Right lobe of liver (tissue), 6 donors: ENCODE measurements around the gene LZTFL1. TPM values are rescaled to one million over a fixed set of nuclear protein-coding genes. Genes with fewer than 3 reads are reported as not detected.
"Not testable (repeated sequence)": the region's sequence is repeated elsewhere in the genome, so short reads cannot be mapped to it uniquely, and the experiment has no call there.

ENCODE experiments used
- ATAC-seq, 4 donors: fragments of 200-7000 bp; cut with Tn5 transposase; one replicate each; pipeline ENCODE4 v1.9.1; 2020; ENCODE audit warnings: mild to moderate bottlenecking in 4 of 4, moderate library complexity in 4 of 4
- DNase-seq, 3 donors: peaks; one replicate each; pipeline ENCODE4 v3.0.0-alpha.2; 2020
- H3K27ac ChIP-seq, 3 donors: fragments of 200-600 bp; one replicate each; pipeline ENCODE4 v1.8.0; 2022
- H3K27me3 ChIP-seq, 2 donors: fragments of 200-600 bp; one replicate each; pipeline ENCODE4 v1.8.0; 2022
- H3K36me3 ChIP-seq, 4 donors: fragments of 200-600 bp; sonication (generic) in 1 of 4; one replicate each; pipeline versions ENCODE4 v1.5.1 to v1.8.0; 2017 to 2022; ENCODE audit warnings: control low read depth in 1 of 4
- H3K4me1 ChIP-seq, 4 donors: fragments of 200-600 bp; sonication (generic) in 1 of 4; one replicate each; pipeline versions ENCODE4 v1.5.1 to v1.8.0; 2017 to 2022; ENCODE audit warnings: control low read depth in 1 of 4
- H3K4me3 ChIP-seq, 3 donors: fragments of 200-600 bp; one replicate each; pipeline ENCODE4 v1.8.0; 2022
- H3K9me3 ChIP-seq, 4 donors: fragments of 200-600 bp; sonication (generic) in 1 of 4; one replicate each; pipeline versions ENCODE4 v1.5.1 to v1.8.0; 2017 to 2022; ENCODE audit warnings: control low read depth in 1 of 4
- CTCF ChIP-seq, 4 donors: fragments of 200-600 bp in 3 of 4; fragments of 450-650 bp in 1 of 4; IDR thresholded peaks; one replicate each; pipeline versions ENCODE4 v1.5.1 to v1.8.0; 2016 to 2022; ENCODE audit warnings: antibody characterized with exemption in 4 of 4, mild to moderate bottlenecking in 2 of 4
- POLR2A ChIP-seq: fragments of 450-650 bp; IDR thresholded peaks from one replicate; pipeline ENCODE4 v1.6.1; 2017; ENCODE audit warnings: antibody characterized with exemption, mild to moderate bottlenecking
- WGBS: methylation state at CpG from one replicate; pipeline ENCODE4 v1.1.6; 2018; ENCODE audit warnings: low coverage, low lambda C conversion rate; ENCODE audit not compliant: insufficient coverage; ENCODE audit errors: missing lambda C conversion rate; 5-methylcytosine and 5-hydroxymethylcytosine counted together
- intact Hi-C, 2 donors: fragments of 100-400 bp; cut with DNase I; formaldehyde crosslinking; loops; one replicate each; pipeline versions ENCODE4 v1.11.2 to v1.14.1; 2022
- total RNA-seq, 6 experiments: library from RNA; depleted of rRNA in 2 of 6; stranded (reverse); fragments of >200 nt in 2 of 6; fragmentation: NEBNext Ultra II Directional in 3 of 6; extraction: Animal tissue kit (Norgen Biotek cat#: 25700) in 3 of 6; gene quantifications; one replicate each; pipeline versions ENCODE4 v1.1.0 to v1.2.4, GENCODE V29; 2016 to 2023
- donor health status: DM: no; HTN: yes; CAD: no.
- donor health status: DM: no; HTN: no; CAD: no.
- donor health status: DM: no; HTN: no; CAD: no.
- donor health status: DM: no; HTN: yes; CAD: no.
- donor health status: DM: no; HTN: yes; CAD: no.

LZTFL1 gene
- total RNA-seq, 6 experiments from 2014 or later, result 2.6 to 12.8 (median 6.0) TPM

- Histone ChIP-seq H3K4me1 (peaks cover 0 to 35% (median 13%) of the 10 kb centered on the region in 4 donors), H3K4me3 (no peak overlapping the region), H3K36me3 (no peaks in the 10 kb centered on the region), H3K27ac (peak overlapping the region in 1 of 3 donors; percentile 11), H3K9me3 (no peaks in the 10 kb centered on the region), H3K27me3 (no peaks in the 10 kb centered on the region)
- DNase-seq (no peak), ATAC-seq (no peak)
- intact Hi-C loops, result no loop called here
- TF ChIP-seq CTCF (IDR thresholded peaks at IDR 0.05) (no peak), POLR2A (no peak)
- WGBS, result 79% methylated on average over 4 of the region's 4 CpGs
These were observed 18.6 kb upstream of the LZTFL1 start for GRCh38 chr3:45860481-45860880.

- Histone ChIP-seq H3K4me3 (no peak overlapping the region), H3K9me3 (no peaks in the 10 kb centered on the region), H3K27me3 (no peaks in the 10 kb centered on the region), H3K36me3 (no peaks in the 10 kb centered on the region), H3K27ac (no peak overlapping the region), H3K4me1 (peaks cover 0 to 35% (median 13%) of the 10 kb centered on the region in 4 donors)
- TF ChIP-seq CTCF (IDR thresholded peaks at IDR 0.05) (no peak), POLR2A (no peak)
- intact Hi-C loops, result no loop called here
- 54% methylated on average over 6 of the region's 7 CpGs for WGBS
- ATAC-seq, result peak in 3 of 4 donors; percentile 42 to 48 (median 45)
- no peak for DNase-seq
These were observed 17.1 kb upstream of the LZTFL1 start for GRCh38 chr3:45858809-45859543.

GRCh38 chr3:45857024-45857423 lies 15.1 kb upstream of the LZTFL1 start:
- H3K4me1 ChIP-seq, result peaks cover 0 to 35% (median 13%) of the 10 kb centered on the region in 4 donors
- H3K27me3 ChIP-seq, intact Hi-C loops, DNase-seq, H3K27ac ChIP-seq, ATAC-seq, H3K36me3 ChIP-seq, H3K9me3 ChIP-seq, H3K4me3 ChIP-seq: not testable (repeated sequence)
- WGBS, result 83% methylated on average over 2 of the region's 2 CpGs

- H3K9me3 ChIP-seq, DNase-seq, ATAC-seq, H3K27ac ChIP-seq, intact Hi-C loops, H3K36me3 ChIP-seq, H3K4me3 ChIP-seq, H3K27me3 ChIP-seq: not testable (repeated sequence)
- peaks cover 0 to 28% (median 13%) of the 10 kb centered on the region in 4 donors for H3K4me1 ChIP-seq
- WGBS, result 83% methylated on average over 1 of the region's 1 CpG
These were observed 14.4 kb upstream of the LZTFL1 start for GRCh38 chr3:45856323-45856722.

- H3K27ac ChIP-seq, result no peak overlapping the region
- H3K27me3 ChIP-seq, result no peaks in the 10 kb centered on the region
- WGBS, result 53% methylated on average over 2 of the region's 2 CpGs
- no peak for ATAC-seq
- DNase-seq, result no peak
- TF ChIP-seq CTCF (IDR thresholded peaks at IDR 0.05) (no peak), POLR2A (no peak)
- intact Hi-C loops, result no loop called here
- no peaks in the 10 kb centered on the region for H3K9me3 ChIP-seq
- H3K4me3 ChIP-seq, result no peak overlapping the region
- no peaks in the 10 kb centered on the region for H3K4me1 ChIP-seq
- no peaks in the 10 kb centered on the region for H3K36me3 ChIP-seq
These were observed 10.9 kb upstream of the LZTFL1 start for GRCh38 chr3:45852828-45853227.
